Activated B cell treated with CpG ODN at 0.5 μM for 24 hours (primary cell): ENCODE results near the gene FCER1A. TPM values are rescaled to one million over a fixed set of nuclear protein-coding genes. Genes with fewer than 3 reads are reported as not detected.

Source experiments
- ATAC-seq: fragments of 200-7000 bp; cut with Tn5 transposase; one replicate; pipeline ENCODE4 v1.10.0; 2021; ENCODE audit warnings: low read depth, mild to moderate bottlenecking, moderate library complexity
- CTCF ChIA-PET: fragments of 350-600 bp; sonication (Branson Sonifier 250); formaldehyde crosslinking; loops from one replicate; lab custom pipeline; 2021; ENCODE audit warnings: antibody characterized with exemption; lab: Charles Lee
- POLR2A ChIA-PET: fragments of 350-600 bp; sonication (Branson Sonifier 250); formaldehyde crosslinking; loops from one replicate; lab custom pipeline; 2021; ENCODE audit warnings: antibody characterized with exemption; lab: Charles Lee
- DNase-seq: peaks from one replicate; pipeline ENCODE4 v3.0.0; 2022
- H3K27ac Mint-ChIP-seq: one replicate; pipeline ENCODE4 v1.8.0; 2020; ENCODE audit warnings: mixed read lengths
- H3K27me3 Mint-ChIP-seq: one replicate; pipeline ENCODE4 v1.8.0; 2021; ENCODE audit warnings: mixed read lengths
- H3K36me3 Mint-ChIP-seq: one replicate; pipeline ENCODE4 v1.8.0; 2021; ENCODE audit warnings: low read depth, mixed read lengths
- H3K4me1 Mint-ChIP-seq: one replicate; pipeline ENCODE4 v1.8.0; 2021; ENCODE audit warnings: mixed read lengths
- H3K4me3 Mint-ChIP-seq: one replicate; pipeline ENCODE4 v1.8.0; 2020; ENCODE audit warnings: mild to moderate bottlenecking, mixed read lengths
- H3K9me3 Mint-ChIP-seq: one replicate; pipeline ENCODE4 v1.8.0; 2020; ENCODE audit warnings: mixed read lengths
- CTCF ChIP-seq: fragments of 200-600 bp; IDR thresholded peaks from one replicate; pipeline ENCODE4 v1.8.0; 2022; ENCODE audit warnings: antibody characterized with exemption, mild to moderate bottlenecking
- intact Hi-C: fragments of 100-400 bp; cut with micrococcal nuclease; formaldehyde crosslinking; loops from one replicate; pipeline ENCODE4 v1.15.1; 2024
- total RNA-seq: library from RNA; stranded (reverse); gene quantifications from 2 replicates; pipeline ENCODE4 v1.2.3, GENCODE V29; 2022

Gene FCER1A
- total RNA-seq, 1 donor from 2014 or later: not detected

- Mint-ChIP-seq H3K9me3 (no peaks in the 10 kb centered on the region), H3K4me3 (no peak overlapping the region), H3K27ac (no peak overlapping the region), H3K4me1 (no peaks in the 10 kb centered on the region), H3K27me3 (peaks cover 11% of the 10 kb centered on the region), H3K36me3 (no peaks in the 10 kb centered on the region)
- intact Hi-C loops: no loop called here
- DNase-seq (no peak), ATAC-seq (no peak)
- CTCF ChIA-PET: no interaction called here
- TF ChIP-seq CTCF: no peak
- POLR2A ChIA-PET: no interaction called here
Observed at GRCh38 chr1:159296706-159297375, 5.3 kb upstream of the FCER1A start.

- H3K9me3 Mint-ChIP-seq: no peaks in the 10 kb centered on the region
- H3K27me3 Mint-ChIP-seq: peaks cover 21% of the 10 kb centered on the region
- no peak overlapping the region for H3K4me3 Mint-ChIP-seq
- CTCF ChIA-PET: no interaction called here
- H3K36me3 Mint-ChIP-seq: no peaks in the 10 kb centered on the region
- no peak for TF ChIP-seq CTCF
- H3K27ac Mint-ChIP-seq: no peak overlapping the region
- ATAC-seq (no peak), DNase-seq (no peak)
- no peaks in the 10 kb centered on the region for H3K4me1 Mint-ChIP-seq
- POLR2A ChIA-PET: no interaction called here
- intact Hi-C loops: no loop called here
Observed at GRCh38 chr1:159300146-159300545, 2.0 kb upstream of the FCER1A start.

GRCh38 chr1:159307346-159308020 is 5.3 kb downstream of the FCER1A start:
- H3K27ac Mint-ChIP-seq: no peak overlapping the region
- H3K36me3 Mint-ChIP-seq: no peaks in the 10 kb centered on the region
- no peak overlapping the region for H3K4me3 Mint-ChIP-seq
- ChIA-PET CTCF (no interaction called here), POLR2A (no interaction called here)
- no peak for ATAC-seq
- H3K9me3 Mint-ChIP-seq: no peaks in the 10 kb centered on the region
- no peak for DNase-seq
- H3K27me3 Mint-ChIP-seq: peaks cover 37% of the 10 kb centered on the region
- no peak for TF ChIP-seq CTCF
- H3K4me1 Mint-ChIP-seq: no peaks in the 10 kb centered on the region
- intact Hi-C loops: no loop called here

- TF ChIP-seq CTCF: no peak
Observed at GRCh38 chr1:159311679-159312078, 9.5 kb downstream of the FCER1A start.

GRCh38 chr1:159315381-159315780 is 13.2 kb downstream of the FCER1A start:
- CTCF ChIA-PET: no interaction called here
- DNase-seq (no peak), ATAC-seq (no peak)
- Mint-ChIP-seq H3K36me3 (no peaks in the 10 kb centered on the region), H3K4me1 (peaks cover 6% of the 10 kb centered on the region), H3K27ac (no peak overlapping the region), H3K4me3 (no peak overlapping the region), H3K9me3 (no peaks in the 10 kb centered on the region), H3K27me3 (peaks cover 34% of the 10 kb centered on the region)
- POLR2A ChIA-PET: no interaction called here
- TF ChIP-seq CTCF: no peak
- intact Hi-C loops: no loop called here

More at GRCh38 chr1:159311679-159312078, 9.5 kb downstream of the FCER1A start:
- Mint-ChIP-seq H3K36me3 (no peaks in the 10 kb centered on the region), H3K27ac (no peak overlapping the region), H3K9me3 (no peaks in the 10 kb centered on the region), H3K4me3 (no peak overlapping the region), H3K4me1 (peaks cover 6% of the 10 kb centered on the region), H3K27me3 (peaks cover 31% of the 10 kb centered on the region)
- DNase-seq: no peak
- intact Hi-C loops: no loop called here
- ChIA-PET CTCF (no interaction called here), POLR2A (no interaction called here)
- ATAC-seq: no peak
